LNCAP (cell line): ENCODE data around the gene VWA3A.

Experiments used
- TF ChIP-seq, protein P1 (sequence below): fragments of 450-650 bp; IDR thresholded peaks from 2 replicates; pipeline ENCODE4 v1.5.1; 2017; ENCODE audit warnings: mild to moderate bottlenecking

Gene VWA3A

DNA sequence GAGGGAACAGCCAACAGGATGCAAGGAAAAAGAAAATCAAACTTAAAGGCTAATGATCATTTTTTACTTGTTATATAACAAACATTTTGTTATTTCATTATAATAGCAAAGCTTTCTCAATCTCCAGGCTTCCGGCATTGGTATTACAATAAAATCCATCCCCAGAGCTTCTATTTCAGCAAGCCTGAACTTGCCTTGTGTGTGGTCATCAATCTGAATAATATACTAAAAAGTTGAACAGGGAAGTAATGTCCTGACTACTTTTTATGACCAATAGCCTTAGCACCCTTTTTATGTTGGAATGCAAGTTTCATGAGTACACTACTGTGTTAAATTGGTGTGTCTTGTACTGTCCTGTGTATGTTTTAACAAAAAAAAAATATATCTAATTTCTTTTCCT is 27.1 kb upstream of the VWA3A start:
- TF ChIP-seq, protein P1, sequence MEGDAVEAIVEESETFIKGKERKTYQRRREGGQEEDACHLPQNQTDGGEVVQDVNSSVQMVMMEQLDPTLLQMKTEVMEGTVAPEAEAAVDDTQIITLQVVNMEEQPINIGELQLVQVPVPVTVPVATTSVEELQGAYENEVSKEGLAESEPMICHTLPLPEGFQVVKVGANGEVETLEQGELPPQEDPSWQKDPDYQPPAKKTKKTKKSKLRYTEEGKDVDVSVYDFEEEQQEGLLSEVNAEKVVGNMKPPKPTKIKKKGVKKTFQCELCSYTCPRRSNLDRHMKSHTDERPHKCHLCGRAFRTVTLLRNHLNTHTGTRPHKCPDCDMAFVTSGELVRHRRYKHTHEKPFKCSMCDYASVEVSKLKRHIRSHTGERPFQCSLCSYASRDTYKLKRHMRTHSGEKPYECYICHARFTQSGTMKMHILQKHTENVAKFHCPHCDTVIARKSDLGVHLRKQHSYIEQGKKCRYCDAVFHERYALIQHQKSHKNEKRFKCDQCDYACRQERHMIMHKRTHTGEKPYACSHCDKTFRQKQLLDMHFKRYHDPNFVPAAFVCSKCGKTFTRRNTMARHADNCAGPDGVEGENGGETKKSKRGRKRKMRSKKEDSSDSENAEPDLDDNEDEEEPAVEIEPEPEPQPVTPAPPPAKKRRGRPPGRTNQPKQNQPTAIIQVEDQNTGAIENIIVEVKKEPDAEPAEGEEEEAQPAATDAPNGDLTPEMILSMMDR = no peak

DNA sequence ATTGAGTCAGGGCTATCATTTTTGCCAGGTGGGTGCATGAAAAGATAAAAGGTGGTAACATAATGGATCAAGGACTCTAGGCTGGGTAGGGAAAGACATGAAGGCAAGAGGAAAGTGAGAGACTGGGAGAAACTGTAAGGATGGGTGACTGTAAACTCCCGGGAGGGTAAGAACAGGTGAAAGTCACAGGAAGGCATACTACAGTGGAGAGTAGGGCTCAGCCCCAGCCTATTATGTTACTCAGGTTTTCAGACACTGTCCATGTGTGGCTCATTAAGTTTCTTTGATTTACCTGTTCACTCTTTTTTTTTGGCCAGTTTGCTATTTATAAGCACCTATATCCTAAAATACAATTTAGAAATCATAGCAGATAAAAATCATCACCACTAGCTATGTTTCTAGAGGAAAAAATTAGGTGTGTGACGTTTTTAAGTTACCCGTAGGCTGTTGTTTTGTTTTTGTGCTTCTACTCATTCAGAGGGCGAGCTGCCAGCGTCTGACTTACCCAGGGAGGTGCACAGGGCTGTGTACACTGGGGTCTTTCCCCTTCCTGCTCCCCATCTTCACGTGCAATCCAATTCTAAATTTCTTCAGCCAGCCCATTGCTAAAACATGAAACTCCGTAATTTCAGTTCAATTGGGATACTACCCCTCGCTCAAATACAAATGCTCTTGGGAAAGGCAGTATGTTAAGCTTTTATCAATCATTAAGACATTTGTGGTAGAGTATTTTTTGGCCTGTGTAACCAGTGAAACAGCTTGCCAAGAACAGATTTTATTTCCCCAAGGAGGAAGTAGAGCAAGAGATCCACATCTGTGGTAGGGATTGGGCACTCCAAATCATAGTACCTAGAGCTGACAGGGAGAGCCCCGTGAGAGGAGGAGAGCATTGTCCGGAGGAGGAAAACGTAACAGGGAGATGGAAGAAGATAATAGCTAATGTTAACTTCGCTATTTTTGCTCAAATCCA is 21.7 kb upstream of the VWA3A start:
- TF ChIP-seq, protein P1 = no peak

DNA sequence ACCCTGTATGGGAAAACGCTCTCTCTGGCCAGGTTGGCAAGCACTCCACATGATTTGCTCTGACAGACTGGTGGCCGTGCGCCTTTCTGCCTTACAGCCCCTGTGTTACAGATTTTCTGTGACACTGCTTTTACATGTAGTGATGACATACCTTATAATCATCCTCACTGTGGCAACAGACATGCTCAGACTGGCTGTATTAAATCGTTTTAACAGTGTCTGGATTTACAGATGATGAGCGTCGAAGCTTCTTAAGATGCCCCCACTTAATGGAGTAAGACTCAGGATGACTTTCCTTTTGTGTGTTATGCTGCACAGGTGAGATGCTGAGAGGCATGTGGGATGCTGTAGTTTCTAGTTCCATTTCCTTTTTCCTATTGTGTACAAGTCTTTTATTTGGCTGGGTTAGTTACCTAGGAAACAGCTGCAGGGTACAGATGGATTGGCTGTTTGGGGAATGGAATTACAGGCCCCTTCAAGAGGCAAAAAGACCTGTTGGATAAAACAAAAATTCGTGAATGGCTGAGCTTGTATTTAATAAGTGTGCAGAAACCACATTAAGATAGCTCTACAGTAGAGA is 20.9 kb upstream of the VWA3A start:
- TF ChIP-seq, protein P1 = no peak

DNA sequence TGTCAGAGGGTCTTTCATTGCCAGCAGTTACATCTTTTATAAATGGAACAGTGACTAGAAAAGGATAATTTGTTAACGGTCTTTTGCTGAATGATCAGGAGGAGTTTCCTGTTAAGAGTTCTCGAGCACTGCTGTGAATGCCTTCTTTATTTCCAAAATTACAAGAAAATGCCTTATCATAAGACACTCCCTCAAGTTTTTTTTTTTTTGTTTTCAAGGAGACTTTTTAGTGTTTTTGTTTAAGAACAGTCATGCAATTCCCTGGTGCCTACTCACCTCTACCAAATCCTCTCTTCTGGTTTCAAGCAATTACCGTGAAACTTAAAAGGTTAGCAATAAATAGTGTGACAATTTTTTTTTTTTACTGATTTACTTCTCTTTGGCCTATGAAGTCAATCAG is 19.0 kb upstream of the VWA3A start:
- TF ChIP-seq, protein P1 = no peak

DNA sequence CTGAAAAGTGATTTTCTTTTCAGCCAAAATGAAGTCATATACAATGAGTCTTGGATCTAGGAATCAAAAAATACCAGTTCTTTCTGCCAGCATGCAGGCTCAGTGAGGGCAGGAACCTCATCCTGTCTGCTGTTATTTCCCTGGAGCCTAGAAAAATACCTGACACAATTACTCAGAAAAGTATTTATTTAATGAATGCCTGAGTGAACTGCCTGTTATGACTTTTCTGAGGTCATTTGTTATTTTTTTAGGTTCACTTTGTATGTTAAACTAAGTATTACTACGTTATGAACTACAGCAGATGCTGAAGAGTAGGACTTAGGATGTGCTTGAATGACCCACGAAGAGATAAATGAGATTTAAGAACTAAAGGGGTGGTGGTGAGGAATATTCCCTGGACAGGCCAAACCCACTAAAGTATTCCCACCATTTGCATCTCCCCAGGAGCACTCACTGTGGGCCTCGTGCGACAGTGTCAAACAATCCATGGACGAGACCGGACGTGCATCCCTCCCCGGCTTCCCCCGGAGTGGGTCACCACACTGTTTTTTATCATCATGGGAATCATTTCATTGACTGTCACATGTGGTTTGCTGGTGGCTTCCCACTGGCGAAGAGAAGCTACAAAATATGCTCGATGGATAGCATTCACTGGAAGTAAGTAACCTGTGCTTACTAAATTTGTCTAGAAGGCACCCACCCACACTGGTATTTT is 17.1 kb upstream of the VWA3A start:
- TF ChIP-seq, protein P1 = no peak

DNA sequence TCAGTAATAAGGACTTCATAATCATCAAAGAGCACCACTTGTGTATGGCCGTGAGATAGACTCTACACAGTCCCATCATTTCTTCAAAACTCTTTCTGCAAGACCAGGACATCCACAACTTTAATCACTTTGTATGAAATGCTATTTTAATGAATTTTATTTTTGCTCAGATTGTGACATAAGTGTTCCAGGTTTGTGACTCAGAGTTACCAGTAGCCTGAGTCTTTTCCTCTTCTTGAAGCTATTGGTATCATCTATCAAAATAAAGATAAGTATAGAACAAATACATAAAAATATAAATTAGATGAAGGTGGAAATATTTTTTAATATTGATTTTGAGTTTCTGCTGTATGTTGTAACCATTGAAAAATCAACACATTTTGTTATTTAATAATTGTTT is 16.6 kb upstream of the VWA3A start:
- TF ChIP-seq, protein P1 = no peak

DNA sequence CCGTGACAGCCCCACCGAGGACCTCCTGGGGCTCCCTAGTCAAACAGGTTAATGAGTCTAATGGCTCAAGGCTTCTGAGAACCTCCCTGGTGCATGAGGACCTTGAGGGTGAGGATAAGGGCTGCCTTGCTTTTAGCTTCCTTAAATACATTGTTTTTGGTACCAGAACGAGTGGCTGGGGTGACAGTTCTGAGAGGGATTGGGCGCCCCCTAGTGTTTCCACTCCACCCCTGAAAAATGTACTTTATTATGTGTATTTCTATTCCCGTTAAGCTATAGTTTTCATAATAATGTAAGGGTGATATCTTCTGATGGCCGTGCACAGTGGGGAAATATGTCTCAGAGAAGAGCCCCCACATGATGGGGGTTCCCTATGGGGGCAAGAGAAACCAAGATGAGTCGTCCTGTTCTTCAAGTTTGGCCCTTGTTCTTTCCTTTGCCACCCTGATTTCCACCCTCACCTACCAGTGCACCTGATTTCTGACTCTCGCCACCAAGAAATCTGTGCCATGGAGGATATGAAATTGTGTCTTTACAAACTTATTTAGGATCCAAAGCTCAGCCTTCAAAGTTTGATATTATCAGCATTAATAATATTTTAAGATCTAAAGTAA is 14.5 kb upstream of the VWA3A start:
- TF ChIP-seq, protein P1 = peak; percentile 86
